ENCODE results near the gene MUC5B. TPM values are rescaled to one million over a fixed set of nuclear protein-coding genes. Genes with fewer than 3 reads are reported as not detected.

MUC5B gene
- total RNA-seq, 1 experiment from 2014 or later = not detected

GRCh38 chr11:1297011-1297575 is 74.2 kb downstream of the MUC5B start:
- DNase-seq = no peak
- Histone ChIP-seq H3K9me3 (replicated peaks) (no peaks in the 10 kb centered on the region), H3K36me3 (peaks cover 2% of the 10 kb centered on the region; the same call in 1 of the 2 replicates), H3K4me3 (no peak overlapping the region), H3K27ac (no peak overlapping the region), H3K27me3 (no peaks in the 10 kb centered on the region), H3K4me1 (no peaks in the 10 kb centered on the region)

- H3K4me1 ChIP-seq = no peaks in the 10 kb centered on the region
- no peaks in the 10 kb centered on the region for H3K27me3 ChIP-seq
- no peaks in the 10 kb centered on the region for H3K9me3 ChIP-seq (replicated peaks)
- DNase-seq = no peak
- no peak overlapping the region for H3K27ac ChIP-seq
- no peak overlapping the region for H3K4me3 ChIP-seq
- H3K36me3 ChIP-seq = peaks cover 2% of the 10 kb centered on the region; the same call in 1 of the 2 replicates
Observed at GRCh38 chr11:1297576-1298473, 75.0 kb downstream of the MUC5B start.

- Histone ChIP-seq H3K27ac (no peak overlapping the region), H3K4me3 (no peak overlapping the region), H3K9me3 (replicated peaks) (no peaks in the 10 kb centered on the region), H3K36me3 (peaks cover 2% of the 10 kb centered on the region; the same call in 1 of the 2 replicates), H3K4me1 (no peaks in the 10 kb centered on the region), H3K27me3 (no peaks in the 10 kb centered on the region)
- no peak for DNase-seq
Observed at GRCh38 chr11:1298695-1299492, 76.0 kb downstream of the MUC5B start.

DNA sequence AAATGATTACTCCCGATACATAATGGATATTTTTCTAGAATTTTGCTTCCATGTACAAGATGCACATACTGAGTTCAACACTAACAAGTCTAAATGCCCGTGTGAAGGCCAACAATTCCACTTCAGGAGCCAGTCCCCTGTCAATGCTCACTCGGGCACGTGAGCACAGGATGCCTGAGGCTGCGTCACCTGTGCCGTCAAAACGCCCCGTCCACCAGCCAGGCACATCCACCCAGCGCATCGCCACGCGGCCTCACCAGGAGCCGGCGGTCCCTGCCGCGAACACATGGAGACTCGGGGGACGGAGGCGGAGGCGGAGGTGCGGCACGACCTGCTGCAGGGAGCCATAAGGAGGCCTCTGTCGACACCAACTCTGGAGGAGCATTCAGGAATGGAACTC is 76.8 kb downstream of the MUC5B start:
- no peak for DNase-seq
- Histone ChIP-seq H3K36me3 (peaks cover 2% of the 10 kb centered on the region; the same call in 1 of the 2 replicates), H3K4me1 (no peaks in the 10 kb centered on the region), H3K9me3 (replicated peaks) (no peaks in the 10 kb centered on the region), H3K27ac (no peak overlapping the region), H3K27me3 (no peaks in the 10 kb centered on the region), H3K4me3 (no peak overlapping the region)

DNA sequence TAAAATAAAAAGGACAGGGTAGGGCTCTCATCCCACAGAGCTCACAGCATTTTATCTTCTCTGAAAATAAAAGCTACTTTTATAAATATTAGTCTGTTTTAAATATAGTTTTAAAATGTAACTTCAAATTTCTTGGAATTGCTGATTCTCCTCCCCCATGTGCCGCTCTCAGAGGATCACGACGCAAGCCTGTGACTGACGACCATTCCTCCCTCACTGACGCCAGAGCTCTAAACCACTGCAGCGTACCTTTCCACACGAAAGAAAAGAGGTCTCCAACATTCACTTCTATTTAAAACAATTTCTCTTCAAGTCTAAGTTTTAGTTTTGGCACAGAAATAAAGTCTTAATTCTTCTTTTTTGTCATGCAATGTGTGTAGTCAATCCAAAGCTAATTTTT is 77.3 kb downstream of the MUC5B start:
- H3K27ac ChIP-seq = no peak overlapping the region
- DNase-seq = no peak
- H3K36me3 ChIP-seq = peaks cover 2% of the 10 kb centered on the region; the same call in 1 of the 2 replicates
- no peaks in the 10 kb centered on the region for H3K27me3 ChIP-seq
- no peaks in the 10 kb centered on the region for H3K9me3 ChIP-seq (replicated peaks)
- H3K4me3 ChIP-seq = no peak overlapping the region
- H3K4me1 ChIP-seq = no peaks in the 10 kb centered on the region

DNA sequence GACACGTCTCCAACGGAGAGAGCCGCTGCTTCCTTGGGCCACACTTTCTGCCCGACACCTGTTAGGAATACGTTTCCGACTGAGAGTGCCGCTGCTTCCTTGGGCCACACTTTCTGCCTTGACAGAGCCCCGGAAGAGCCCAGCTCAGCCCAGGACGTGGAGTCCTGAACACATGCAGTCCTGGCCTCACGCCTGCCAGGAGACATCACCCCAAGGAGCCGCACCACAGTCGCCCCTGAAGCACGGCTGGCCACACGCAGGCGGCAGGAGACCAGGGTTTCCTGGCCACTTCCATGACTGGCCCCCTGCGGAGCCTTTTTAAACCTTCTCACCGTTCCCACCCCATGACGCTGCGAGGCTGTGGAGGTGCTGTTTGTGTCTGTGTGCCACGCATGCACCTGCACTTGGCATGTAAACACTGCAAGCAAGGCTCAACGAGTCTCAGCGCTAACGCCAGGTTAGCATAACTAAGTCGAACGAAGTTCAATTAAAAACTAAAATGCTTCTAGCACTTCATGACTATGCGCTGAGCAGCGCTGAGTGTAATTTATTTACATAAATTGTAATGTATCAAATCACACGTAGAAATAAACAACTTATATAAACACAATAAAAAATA is 77.8 kb downstream of the MUC5B start:
- no peak overlapping the region for H3K4me3 ChIP-seq
- no peak for DNase-seq
- H3K4me1 ChIP-seq = no peaks in the 10 kb centered on the region
- H3K36me3 ChIP-seq = peaks cover 2% of the 10 kb centered on the region; the same call in 1 of the 2 replicates
- no peaks in the 10 kb centered on the region for H3K9me3 ChIP-seq (replicated peaks)
- no peaks in the 10 kb centered on the region for H3K27me3 ChIP-seq
- H3K27ac ChIP-seq = no peak overlapping the region

DNA sequence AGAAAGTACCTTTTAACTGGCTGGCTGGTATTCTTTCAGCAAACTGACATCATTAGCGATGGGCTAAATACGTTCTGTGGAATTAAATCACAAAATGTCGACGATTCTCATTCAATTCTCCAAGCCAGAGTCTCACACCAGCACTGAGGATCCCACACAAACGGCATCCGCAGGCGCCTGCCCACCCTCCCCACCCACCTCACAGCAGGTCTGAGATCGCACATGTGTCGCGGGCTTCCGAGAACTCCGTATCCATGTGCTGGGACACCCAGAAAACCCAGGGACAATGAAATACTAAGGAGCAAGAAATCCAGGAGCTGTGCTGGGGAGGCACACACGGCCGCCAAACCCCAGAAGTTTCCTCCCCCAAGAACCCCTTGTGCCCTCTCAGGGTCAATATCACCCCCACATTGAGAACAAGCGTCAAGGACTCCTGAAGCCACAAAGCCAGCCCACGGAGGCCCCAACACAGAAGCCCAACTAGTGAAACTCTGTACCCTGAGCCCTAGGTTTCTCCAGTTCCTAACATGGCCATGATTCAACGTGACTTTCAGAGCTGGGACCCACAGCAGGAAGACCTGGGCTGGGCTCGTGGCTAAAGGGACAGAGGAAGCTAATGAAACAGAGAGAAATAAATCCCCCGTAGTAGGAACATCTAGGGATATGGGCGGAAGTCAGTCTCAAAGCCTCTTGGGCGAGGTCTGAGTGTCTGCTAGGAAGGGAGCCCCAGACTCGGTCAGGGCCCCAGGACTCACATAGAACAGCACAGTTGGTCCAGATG is 78.5 kb downstream of the MUC5B start:
- no peak overlapping the region for H3K27ac ChIP-seq
- no peak overlapping the region for H3K4me3 ChIP-seq
- H3K9me3 ChIP-seq (replicated peaks) = no peaks in the 10 kb centered on the region
- no peak for DNase-seq
- H3K36me3 ChIP-seq = 0 out of 2 replicates have a peak, but pooled peaks cover 2% of the 10 kb centered on the region
- H3K27me3 ChIP-seq = no peaks in the 10 kb centered on the region
- H3K4me1 ChIP-seq = no peaks in the 10 kb centered on the region

DNA sequence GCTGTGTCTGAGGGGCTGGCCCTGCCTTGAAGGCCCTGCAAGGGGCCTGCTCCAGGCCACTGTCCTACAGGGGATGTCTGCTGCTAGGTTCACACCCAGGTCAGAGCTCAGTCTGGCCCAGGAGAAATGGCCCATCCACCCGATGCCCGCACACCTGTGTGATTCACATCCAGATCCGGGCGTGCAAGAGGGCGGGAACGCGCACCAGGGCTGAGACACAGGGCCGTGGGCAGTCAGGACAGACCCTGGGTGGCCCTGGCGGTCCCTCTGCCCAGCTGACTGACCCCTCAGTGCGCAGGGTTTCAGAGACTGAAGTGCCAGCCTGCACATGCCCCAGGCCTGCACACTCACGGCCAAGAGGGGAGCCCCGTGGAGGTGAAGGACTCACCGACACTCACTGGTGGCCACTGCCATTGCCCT is 79.2 kb downstream of the MUC5B start:
- Histone ChIP-seq H3K4me3 (no peak overlapping the region), H3K27me3 (no peaks in the 10 kb centered on the region), H3K9me3 (replicated peaks) (no peaks in the 10 kb centered on the region), H3K4me1 (no peaks in the 10 kb centered on the region), H3K36me3 (0 out of 2 replicates have a peak, but pooled peaks cover 2% of the 10 kb centered on the region), H3K27ac (no peak overlapping the region)
- no peak for DNase-seq

GRCh38 chr11:1302461-1303125 is 79.7 kb downstream of the MUC5B start:
- Histone ChIP-seq H3K4me3 (no peak overlapping the region), H3K36me3 (0 out of 2 replicates have a peak, but pooled peaks cover 2% of the 10 kb centered on the region), H3K27me3 (no peaks in the 10 kb centered on the region), H3K9me3 (replicated peaks) (no peaks in the 10 kb centered on the region), H3K27ac (no peak overlapping the region), H3K4me1 (no peaks in the 10 kb centered on the region)
- DNase-seq = no peak

DNA sequence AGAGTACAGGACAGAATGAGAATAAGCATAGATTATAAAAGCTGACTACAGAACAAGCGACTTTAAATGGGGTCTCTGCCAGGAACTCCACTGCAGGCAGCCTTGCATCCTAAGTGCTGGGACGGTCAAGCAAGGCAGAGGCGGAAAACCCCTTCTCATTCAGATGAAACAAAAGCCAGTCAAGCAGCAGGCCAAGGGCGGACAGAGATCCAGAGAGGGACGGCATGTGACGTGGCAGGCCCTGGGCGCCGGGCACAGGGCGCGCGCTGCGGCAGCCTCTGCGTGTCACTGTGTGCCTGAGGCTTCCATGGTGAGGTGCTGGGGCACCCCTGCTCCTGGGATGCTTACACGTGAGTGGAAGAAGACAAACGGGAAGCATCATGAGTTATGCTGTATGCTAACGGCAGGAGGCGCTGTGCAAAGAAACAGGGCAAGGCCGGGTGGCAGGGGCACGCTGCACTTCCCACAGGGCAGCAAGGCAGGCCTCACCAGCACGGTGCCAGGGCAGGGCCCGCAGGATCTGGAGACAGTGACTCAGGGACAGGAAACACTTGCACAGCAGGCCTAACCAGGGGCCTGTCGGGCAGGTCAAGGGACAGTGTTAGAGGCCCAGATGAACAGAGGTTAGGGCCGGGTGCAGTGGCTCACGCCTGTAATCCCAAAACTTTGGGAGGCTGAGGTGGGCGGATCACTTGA is 80.4 kb downstream of the MUC5B start:
- Histone ChIP-seq H3K27ac (no peak overlapping the region), H3K4me3 (no peak overlapping the region), H3K9me3 (replicated peaks) (no peaks in the 10 kb centered on the region), H3K4me1 (no peaks in the 10 kb centered on the region), H3K36me3 (0 out of 2 replicates have a peak, but pooled peaks cover 2% of the 10 kb centered on the region), H3K27me3 (no peaks in the 10 kb centered on the region)
- no peak for DNase-seq

GRCh38 chr11:1303973-1304372 is 81.1 kb downstream of the MUC5B start:
- H3K27me3 ChIP-seq = no peaks in the 10 kb centered on the region
- H3K36me3 ChIP-seq = 0 out of 2 replicates have a peak, but pooled peaks cover 2% of the 10 kb centered on the region
- no peak overlapping the region for H3K27ac ChIP-seq
- H3K4me1 ChIP-seq = no peaks in the 10 kb centered on the region
- DNase-seq = no peak
- H3K4me3 ChIP-seq = no peak overlapping the region
- no peaks in the 10 kb centered on the region for H3K9me3 ChIP-seq (replicated peaks)

DNA sequence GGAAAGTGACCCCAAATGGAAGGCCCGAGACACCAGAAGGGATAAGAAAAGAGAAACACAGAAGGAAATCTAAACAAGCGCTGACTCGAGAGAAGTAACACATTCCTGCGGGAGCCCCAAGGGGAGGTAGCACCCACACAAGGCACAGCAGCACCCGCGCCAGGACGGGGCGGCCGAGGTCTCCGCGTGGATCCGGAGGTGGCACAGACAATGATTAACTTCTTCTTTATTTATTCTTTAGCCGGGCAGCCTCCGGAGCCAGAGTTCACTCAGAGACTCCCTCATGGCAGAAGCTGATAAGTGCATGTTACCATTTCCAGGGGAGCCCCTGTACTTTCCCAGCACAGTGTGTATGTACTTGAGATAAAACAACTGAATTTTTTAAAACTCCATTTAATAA is 81.5 kb downstream of the MUC5B start:
- H3K36me3 ChIP-seq = 0 out of 2 replicates have a peak, but pooled peaks cover 2% of the 10 kb centered on the region
- no peak for DNase-seq
- no peaks in the 10 kb centered on the region for H3K9me3 ChIP-seq (replicated peaks)
- H3K27ac ChIP-seq = no peak overlapping the region
- no peaks in the 10 kb centered on the region for H3K4me1 ChIP-seq
- H3K27me3 ChIP-seq = no peaks in the 10 kb centered on the region
- no peak overlapping the region for H3K4me3 ChIP-seq

- DNase-seq = no peak
- Histone ChIP-seq H3K4me3 (no peak overlapping the region), H3K27me3 (no peaks in the 10 kb centered on the region), H3K27ac (no peak overlapping the region), H3K36me3 (no peaks in the 10 kb centered on the region), H3K4me1 (no peaks in the 10 kb centered on the region), H3K9me3 (replicated peaks) (no peaks in the 10 kb centered on the region)
Observed at GRCh38 chr11:1305063-1305495, 82.2 kb downstream of the MUC5B start.

Data from SJCRH30 (cell line).